ENCODE measurements around the gene SEC24A. TPM values are rescaled to one million over a fixed set of nuclear protein-coding genes. Genes with fewer than 3 reads are reported as not detected.

The SEC24A gene
- total RNA-seq, 1 donor from 2014 or later, result 48.2 TPM

DNA sequence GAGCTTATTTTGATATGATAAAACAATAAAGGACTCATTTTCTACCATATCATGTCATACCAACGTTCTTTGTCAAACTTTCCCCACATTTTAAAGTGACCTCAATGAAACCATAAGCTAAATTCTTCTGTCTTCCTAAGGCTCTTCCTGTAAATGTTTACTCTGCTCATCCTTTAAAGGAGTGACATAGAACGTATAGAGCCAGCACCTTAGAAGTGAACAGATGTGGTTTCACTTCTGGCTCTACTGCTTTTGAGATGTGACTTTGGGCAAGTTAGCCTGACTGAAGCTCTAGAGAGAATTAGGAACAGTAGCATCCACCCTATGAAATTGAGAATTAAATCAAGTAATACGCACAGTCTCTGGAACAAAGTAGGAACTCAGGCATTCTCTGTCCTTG lies 40.0 kb upstream of the SEC24A start:
- Mint-ChIP-seq H3K27ac (ENCODE audit: unreplicated experiment) (peak overlapping the region; percentile 81), H3K27me3 (ENCODE audit: low read depth) (no peaks in the 10 kb centered on the region), H3K9me3 (ENCODE audit: low read depth) (no peaks in the 10 kb centered on the region)

DNA sequence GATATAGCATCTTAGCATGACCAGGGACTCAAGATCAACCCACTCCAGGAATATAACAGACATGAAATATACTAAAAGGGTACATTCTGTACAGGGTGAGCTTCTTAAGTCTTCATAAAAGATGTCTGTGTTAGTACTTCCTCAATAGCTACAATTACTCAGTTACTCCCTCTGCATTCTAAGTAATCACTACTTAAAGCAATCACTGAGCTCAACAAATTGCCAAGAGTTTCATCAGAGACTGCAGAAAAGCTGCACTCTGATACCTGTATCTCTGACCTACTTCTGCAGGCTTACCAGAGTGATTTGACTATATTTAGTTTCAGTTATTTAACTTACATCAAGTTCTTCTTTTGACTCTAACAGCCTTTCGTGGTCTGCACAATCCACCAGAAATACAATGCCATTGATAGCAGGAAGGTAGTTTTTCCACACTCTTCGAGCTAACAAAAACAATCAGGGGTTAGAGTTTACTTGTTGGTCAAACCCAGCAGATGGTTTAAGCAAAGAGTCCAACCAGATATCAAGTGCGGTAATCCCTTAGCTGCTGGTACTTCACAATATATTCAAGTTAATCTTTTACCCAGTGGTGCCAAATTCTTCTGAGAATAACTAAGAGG lies 39.2 kb upstream of the SEC24A start:
- TF ChIP-seq, protein P1, sequence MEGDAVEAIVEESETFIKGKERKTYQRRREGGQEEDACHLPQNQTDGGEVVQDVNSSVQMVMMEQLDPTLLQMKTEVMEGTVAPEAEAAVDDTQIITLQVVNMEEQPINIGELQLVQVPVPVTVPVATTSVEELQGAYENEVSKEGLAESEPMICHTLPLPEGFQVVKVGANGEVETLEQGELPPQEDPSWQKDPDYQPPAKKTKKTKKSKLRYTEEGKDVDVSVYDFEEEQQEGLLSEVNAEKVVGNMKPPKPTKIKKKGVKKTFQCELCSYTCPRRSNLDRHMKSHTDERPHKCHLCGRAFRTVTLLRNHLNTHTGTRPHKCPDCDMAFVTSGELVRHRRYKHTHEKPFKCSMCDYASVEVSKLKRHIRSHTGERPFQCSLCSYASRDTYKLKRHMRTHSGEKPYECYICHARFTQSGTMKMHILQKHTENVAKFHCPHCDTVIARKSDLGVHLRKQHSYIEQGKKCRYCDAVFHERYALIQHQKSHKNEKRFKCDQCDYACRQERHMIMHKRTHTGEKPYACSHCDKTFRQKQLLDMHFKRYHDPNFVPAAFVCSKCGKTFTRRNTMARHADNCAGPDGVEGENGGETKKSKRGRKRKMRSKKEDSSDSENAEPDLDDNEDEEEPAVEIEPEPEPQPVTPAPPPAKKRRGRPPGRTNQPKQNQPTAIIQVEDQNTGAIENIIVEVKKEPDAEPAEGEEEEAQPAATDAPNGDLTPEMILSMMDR (IDR thresholded peaks at IDR 0.05), result no peak
- DNase-seq (ENCODE audit: low spot score), result no peak
- H3K4me1 Mint-ChIP-seq (ENCODE audit: low read depth), result peaks cover 14% of the 10 kb centered on the region
- no peaks in the 10 kb centered on the region for H3K27me3 Mint-ChIP-seq (ENCODE audit: low read depth)
- H3K4me3 Mint-ChIP-seq (ENCODE audit: unreplicated experiment), result no peak overlapping the region
- peaks cover 32% of the 10 kb centered on the region for H3K36me3 Mint-ChIP-seq (ENCODE audit: low read depth)
- no peaks in the 10 kb centered on the region for H3K9me3 Mint-ChIP-seq (ENCODE audit: low read depth)
- H3K27ac Mint-ChIP-seq (ENCODE audit: unreplicated experiment), result peak overlapping the region; percentile 81

More for the DNA sequence above, 40.0 kb upstream of the SEC24A start:
- TF ChIP-seq, protein P1 (IDR thresholded peaks at IDR 0.05), result no peak
- no peak for DNase-seq (ENCODE audit: low spot score)
- H3K36me3 Mint-ChIP-seq (ENCODE audit: low read depth), result peaks cover 26% of the 10 kb centered on the region
- peaks cover 19% of the 10 kb centered on the region for H3K4me1 Mint-ChIP-seq (ENCODE audit: low read depth)
- H3K4me3 Mint-ChIP-seq (ENCODE audit: unreplicated experiment), result no peak overlapping the region

DNA sequence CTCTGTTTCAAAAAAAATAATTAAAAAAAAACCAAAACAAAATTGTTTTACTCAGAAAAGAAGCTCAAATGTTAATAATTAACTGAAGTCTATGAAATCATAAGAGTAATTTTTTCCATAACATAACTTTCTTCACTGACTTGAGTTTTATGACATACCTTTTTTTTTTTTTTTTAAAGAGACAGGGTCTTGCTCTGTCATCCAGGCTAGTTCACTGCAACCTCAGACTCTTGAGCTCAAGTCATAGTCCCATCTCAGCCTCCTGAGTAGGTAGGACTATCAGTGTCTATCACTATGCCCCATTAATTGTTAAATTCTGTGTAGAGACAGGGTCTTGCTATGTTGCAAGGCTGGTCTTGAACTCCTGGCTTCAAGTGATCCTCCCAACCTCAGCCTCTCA lies 37.9 kb upstream of the SEC24A start:
- no peaks in the 10 kb centered on the region for H3K27me3 Mint-ChIP-seq (ENCODE audit: low read depth)
- H3K4me3 Mint-ChIP-seq (ENCODE audit: unreplicated experiment), result no peak overlapping the region
- peaks cover 31% of the 10 kb centered on the region for H3K36me3 Mint-ChIP-seq (ENCODE audit: low read depth)
- H3K9me3 Mint-ChIP-seq (ENCODE audit: low read depth), result no peaks in the 10 kb centered on the region
- TF ChIP-seq, protein P1 (IDR thresholded peaks at IDR 0.05), result no peak
- no peak for DNase-seq (ENCODE audit: low spot score)
- peak overlapping the region; percentile 51 for H3K27ac Mint-ChIP-seq (ENCODE audit: unreplicated experiment)
- peaks cover 14% of the 10 kb centered on the region for H3K4me1 Mint-ChIP-seq (ENCODE audit: low read depth)

DNA sequence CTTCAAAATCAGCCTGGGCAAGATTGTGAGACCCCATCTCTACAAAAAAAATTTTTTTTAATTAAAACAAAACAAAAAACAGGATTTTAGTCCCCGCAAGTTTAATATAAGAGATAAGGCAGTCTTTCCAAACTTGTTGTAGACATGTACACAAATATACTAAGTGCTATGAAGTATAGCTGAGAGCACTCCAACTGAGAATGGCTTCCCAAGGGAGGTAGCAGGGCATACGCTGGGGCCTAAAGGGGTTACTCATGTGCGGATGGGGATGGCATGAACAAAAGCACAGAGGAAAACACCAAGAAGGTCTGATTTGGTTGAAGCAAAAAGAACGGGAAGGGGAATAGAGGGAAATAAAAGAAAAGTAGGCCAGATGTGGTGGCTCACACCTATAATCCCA lies 37.1 kb upstream of the SEC24A start:
- Mint-ChIP-seq H3K27me3 (ENCODE audit: low read depth) (no peaks in the 10 kb centered on the region), H3K4me3 (ENCODE audit: unreplicated experiment) (no peak overlapping the region), H3K4me1 (ENCODE audit: low read depth) (peaks cover 14% of the 10 kb centered on the region), H3K27ac (ENCODE audit: unreplicated experiment) (no peak overlapping the region), H3K36me3 (ENCODE audit: low read depth) (peaks cover 30% of the 10 kb centered on the region), H3K9me3 (ENCODE audit: low read depth) (no peaks in the 10 kb centered on the region)
- TF ChIP-seq, protein P1 (IDR thresholded peaks at IDR 0.05), result no peak
- no peak for DNase-seq (ENCODE audit: low spot score)

DNA sequence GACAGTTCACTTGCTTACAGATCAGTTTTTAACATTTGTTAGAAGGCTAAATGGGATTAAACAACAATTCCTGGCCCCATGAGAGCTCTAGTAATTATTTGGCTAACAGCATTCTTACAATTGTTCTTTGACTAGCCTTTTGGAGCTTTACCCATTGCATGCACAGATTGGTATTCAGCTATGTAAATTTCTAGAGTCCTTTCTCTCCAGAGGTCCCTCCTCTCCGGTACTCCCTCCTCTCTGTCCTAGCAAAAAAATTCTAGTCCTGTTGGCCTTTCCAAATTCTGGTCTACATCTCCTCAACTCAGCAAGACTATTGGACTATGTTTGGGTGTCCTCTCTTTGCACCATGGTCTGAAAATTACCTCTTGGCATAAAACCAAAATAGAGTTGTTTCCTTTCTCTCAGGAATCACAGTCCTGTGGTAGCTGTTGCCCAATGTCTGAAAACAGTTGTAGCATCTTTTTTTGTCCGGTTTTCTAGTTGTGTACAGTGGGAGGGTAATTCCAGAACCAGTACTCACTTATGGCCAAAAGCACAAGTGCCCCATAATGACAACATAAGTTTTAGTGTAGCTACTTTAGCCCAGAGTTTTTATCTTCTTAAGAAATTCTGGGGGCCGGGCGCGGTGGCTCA lies 34.0 kb upstream of the SEC24A start:
- peak overlapping the region; percentile 3 for H3K27ac Mint-ChIP-seq (ENCODE audit: unreplicated experiment)
- TF ChIP-seq, protein P1 (IDR thresholded peaks at IDR 0.05), result no peak
- H3K9me3 Mint-ChIP-seq (ENCODE audit: low read depth), result no peaks in the 10 kb centered on the region
- H3K4me1 Mint-ChIP-seq (ENCODE audit: low read depth), result peaks cover 4% of the 10 kb centered on the region
- no peak for DNase-seq (ENCODE audit: low spot score)
- no peak overlapping the region for H3K4me3 Mint-ChIP-seq (ENCODE audit: unreplicated experiment)
- peaks cover 21% of the 10 kb centered on the region for H3K36me3 Mint-ChIP-seq (ENCODE audit: low read depth)
- H3K27me3 Mint-ChIP-seq (ENCODE audit: low read depth), result no peaks in the 10 kb centered on the region

All from chondrocyte (in vitro differentiated cells).